Activated CD8-positive, alpha-beta memory T cell treated with anti-CD3 and anti-CD28 coated beads, Interleukin-2, amount 10 ng/mL, durations not matched to agents 7 days and 5 days (primary cell): ENCODE results near the gene ANKDD1A. TPM values are rescaled to one million over a fixed set of nuclear protein-coding genes. Genes with fewer than 3 reads are reported as not detected.
A peak's percentile ranks its signal among the peaks of the same experiment; 100 is the strongest.

Experiments used
- ATAC-seq: fragments of 150-1000 bp; cut with Tn5 transposase; one replicate; pipeline ENCODE4 v1.10.0; 2021; ENCODE audit warnings: moderate library complexity
- CTCF ChIA-PET: fragments of 350-600 bp; sonication (Branson Sonifier 250); formaldehyde crosslinking; loops from one replicate; lab custom pipeline; 2021; ENCODE audit warnings: antibody characterized with exemption; lab: Charles Lee
- DNase-seq: peaks from one replicate; pipeline ENCODE4 v3.0.0-alpha.2; 2020
- H3K27ac Mint-ChIP-seq: one replicate; pipeline ENCODE4 v1.8.0; 2021; ENCODE audit warnings: mild to moderate bottlenecking, mixed read lengths
- H3K27me3 Mint-ChIP-seq: one replicate; pipeline ENCODE4 v1.8.0; 2021; ENCODE audit warnings: mixed read lengths
- H3K36me3 Mint-ChIP-seq: one replicate; pipeline ENCODE4 v1.8.0; 2021; ENCODE audit warnings: mild to moderate bottlenecking, mixed read lengths
- H3K4me1 Mint-ChIP-seq: one replicate; pipeline ENCODE4 v1.8.0; 2021; ENCODE audit warnings: mixed read lengths
- H3K4me3 Mint-ChIP-seq: one replicate; pipeline ENCODE4 v1.8.0; 2021; ENCODE audit warnings: mild to moderate bottlenecking, moderate library complexity, mixed read lengths
- H3K9me3 Mint-ChIP-seq: one replicate; pipeline ENCODE4 v1.8.0; 2022; ENCODE audit warnings: low read depth, mixed read lengths
- total RNA-seq, 2 experiments: library from RNA; stranded (reverse); gene quantifications; one replicate each; pipeline ENCODE4 v1.2.3, GENCODE V29; 2021

ANKDD1A gene
- total RNA-seq, 2 experiments from 2014 or later = 13.4 to 24.4 TPM

DNA sequence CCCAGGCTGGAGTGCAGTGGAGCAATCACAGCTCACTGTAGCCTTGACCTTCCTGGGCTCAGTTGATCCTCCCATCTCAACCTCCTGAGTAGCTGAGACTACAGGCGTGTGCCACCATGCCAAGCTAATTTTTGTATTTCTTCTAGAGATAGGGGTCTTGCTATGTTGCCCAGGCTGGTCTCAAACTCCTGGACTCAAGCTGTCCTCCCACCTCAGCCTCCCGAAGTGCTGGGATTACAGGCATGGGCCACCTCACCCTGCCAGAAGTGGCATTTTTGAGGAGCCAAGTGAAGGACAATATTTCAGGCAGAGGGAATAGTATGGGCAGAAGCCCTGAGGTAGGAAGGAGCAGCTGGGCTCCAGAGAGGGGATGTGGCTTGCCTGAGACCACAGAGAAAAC lies 4.7 kb downstream of the ANKDD1A start:
- Mint-ChIP-seq H3K27ac (no peak overlapping the region), H3K27me3 (peaks cover 5% of the 10 kb centered on the region)

DNA sequence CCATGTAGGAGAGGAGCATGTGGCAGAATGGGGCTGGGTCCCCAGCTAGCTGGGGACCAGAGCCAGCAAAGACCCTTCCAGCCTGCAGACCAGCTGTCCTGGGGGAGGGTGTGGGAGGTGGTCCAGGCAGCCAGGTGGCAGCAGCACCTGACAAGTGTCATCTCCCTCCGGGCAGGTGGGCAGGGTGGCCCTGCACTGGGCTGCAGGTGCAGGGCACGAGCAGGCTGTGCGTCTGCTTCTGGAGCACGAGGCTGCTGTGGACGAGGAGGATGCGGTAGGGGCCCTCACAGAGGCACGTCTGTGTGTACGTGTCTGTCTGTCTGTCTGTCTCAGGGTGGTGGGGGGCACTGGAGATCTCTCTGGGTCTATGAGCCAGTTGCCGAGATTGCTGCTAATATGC lies 5.5 kb downstream of the ANKDD1A start:
- Mint-ChIP-seq H3K4me1 (peaks cover 31% of the 10 kb centered on the region), H3K9me3 (no peaks in the 10 kb centered on the region), H3K4me3 (no peak overlapping the region), H3K27me3 (peaks cover 3% of the 10 kb centered on the region), H3K36me3 (no peaks in the 10 kb centered on the region), H3K27ac (no peak overlapping the region)
- DNase-seq = no peak
- CTCF ChIA-PET = interaction anchor here (0.5 to 1.2 kb wide), 4 partner anchors 12 to 496 kb away, joined by 3 to 5 read pairs (median 3); no protein-coding TSS in a partner anchor
- ATAC-seq = no peak

More for the DNA sequence above, 4.7 kb downstream of the ANKDD1A start:
- H3K4me3 Mint-ChIP-seq = no peak overlapping the region
- ATAC-seq (no peak), DNase-seq (no peak)
- H3K4me1 Mint-ChIP-seq = peaks cover 34% of the 10 kb centered on the region
- H3K9me3 Mint-ChIP-seq = no peaks in the 10 kb centered on the region
- no peaks in the 10 kb centered on the region for H3K36me3 Mint-ChIP-seq
- CTCF ChIA-PET = interaction anchor here (1.0 to 1.5 kb wide), 4 partner anchors 11 to 188 kb away, joined by 3 to 5 read pairs (median 3); no protein-coding TSS in a partner anchor

DNA sequence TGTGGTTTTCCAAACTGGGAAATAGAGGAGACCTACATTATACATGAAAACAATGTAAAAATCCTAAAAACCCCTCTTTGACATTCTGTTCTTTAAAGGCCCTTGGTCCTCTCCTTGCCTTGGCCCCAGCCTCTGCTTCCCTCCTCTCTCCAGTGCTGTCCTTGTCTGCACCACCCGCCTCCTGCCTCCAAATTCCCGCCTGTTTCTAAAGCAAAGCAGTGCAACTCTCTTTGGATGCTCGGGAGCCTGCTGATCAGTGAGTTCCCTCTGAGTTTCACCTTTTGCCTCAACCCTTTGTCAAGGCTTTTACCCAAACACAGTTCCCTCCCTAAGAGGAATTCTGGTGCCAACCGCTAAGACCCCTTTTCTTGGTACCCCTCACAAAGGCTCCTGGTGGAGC lies 8.0 kb downstream of the ANKDD1A start:
- ATAC-seq (no peak), DNase-seq (no peak)
- CTCF ChIA-PET = interaction anchor here (0.7 kb wide), 1 partner anchor 109 kb away, joined by 3 read pairs; no protein-coding TSS in a partner anchor
- H3K4me3 Mint-ChIP-seq = no peak overlapping the region
- H3K27ac Mint-ChIP-seq = no peak overlapping the region
- H3K9me3 Mint-ChIP-seq = no peaks in the 10 kb centered on the region
- peaks cover 27% of the 10 kb centered on the region for H3K4me1 Mint-ChIP-seq
- no peaks in the 10 kb centered on the region for H3K36me3 Mint-ChIP-seq
- no peaks in the 10 kb centered on the region for H3K27me3 Mint-ChIP-seq

DNA sequence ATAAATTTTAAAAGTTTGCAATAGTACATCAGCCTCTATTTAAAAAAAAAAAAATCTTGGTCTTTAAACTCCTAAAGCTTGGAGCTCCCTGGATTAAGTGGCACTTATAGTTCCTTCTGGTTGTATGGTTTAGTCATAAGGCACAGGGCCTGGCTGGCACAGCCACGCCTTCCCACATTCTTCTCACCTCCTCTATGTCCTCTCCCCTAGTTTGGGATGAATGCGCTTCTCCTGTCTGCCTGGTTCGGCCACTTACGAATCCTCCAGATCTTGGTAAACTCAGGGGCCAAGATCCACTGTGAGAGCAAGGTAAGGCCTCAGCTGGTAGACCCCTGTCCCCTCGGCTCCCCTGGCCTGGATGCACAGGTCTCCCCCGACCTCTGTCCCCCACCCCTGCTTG lies 10.0 kb downstream of the ANKDD1A start:
- Mint-ChIP-seq H3K27me3 (no peaks in the 10 kb centered on the region), H3K27ac (no peak overlapping the region), H3K9me3 (no peaks in the 10 kb centered on the region), H3K4me1 (peaks cover 10% of the 10 kb centered on the region), H3K36me3 (no peaks in the 10 kb centered on the region), H3K4me3 (no peak overlapping the region)
- DNase-seq (no peak), ATAC-seq (no peak)
- CTCF ChIA-PET = no interaction called here

DNA sequence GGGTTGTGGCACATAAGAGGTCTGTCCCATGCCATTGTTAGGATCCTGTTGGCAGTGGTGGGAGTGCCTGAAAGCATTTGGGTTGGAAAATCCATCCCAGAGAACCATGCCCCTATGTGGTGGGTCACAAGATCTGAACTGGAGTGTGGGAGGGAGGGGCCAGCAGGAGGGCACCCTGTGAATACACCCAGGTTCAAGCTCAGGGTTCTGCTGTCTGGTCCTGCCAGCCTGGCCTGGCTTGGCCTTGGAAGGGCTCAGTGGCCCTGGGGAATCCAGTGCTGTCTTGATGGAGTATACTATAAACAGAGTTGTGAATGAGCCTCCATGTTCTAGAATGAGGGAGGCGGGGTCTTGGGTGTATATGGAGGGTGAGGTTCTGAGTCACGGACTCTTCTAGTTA lies 11.8 kb downstream of the ANKDD1A start:
- Mint-ChIP-seq H3K27ac (no peak overlapping the region), H3K4me3 (no peak overlapping the region), H3K27me3 (no peaks in the 10 kb centered on the region), H3K36me3 (no peaks in the 10 kb centered on the region), H3K9me3 (no peaks in the 10 kb centered on the region), H3K4me1 (peaks cover 10% of the 10 kb centered on the region)
- ATAC-seq (no peak), DNase-seq (no peak)
- CTCF ChIA-PET = no interaction called here

DNA sequence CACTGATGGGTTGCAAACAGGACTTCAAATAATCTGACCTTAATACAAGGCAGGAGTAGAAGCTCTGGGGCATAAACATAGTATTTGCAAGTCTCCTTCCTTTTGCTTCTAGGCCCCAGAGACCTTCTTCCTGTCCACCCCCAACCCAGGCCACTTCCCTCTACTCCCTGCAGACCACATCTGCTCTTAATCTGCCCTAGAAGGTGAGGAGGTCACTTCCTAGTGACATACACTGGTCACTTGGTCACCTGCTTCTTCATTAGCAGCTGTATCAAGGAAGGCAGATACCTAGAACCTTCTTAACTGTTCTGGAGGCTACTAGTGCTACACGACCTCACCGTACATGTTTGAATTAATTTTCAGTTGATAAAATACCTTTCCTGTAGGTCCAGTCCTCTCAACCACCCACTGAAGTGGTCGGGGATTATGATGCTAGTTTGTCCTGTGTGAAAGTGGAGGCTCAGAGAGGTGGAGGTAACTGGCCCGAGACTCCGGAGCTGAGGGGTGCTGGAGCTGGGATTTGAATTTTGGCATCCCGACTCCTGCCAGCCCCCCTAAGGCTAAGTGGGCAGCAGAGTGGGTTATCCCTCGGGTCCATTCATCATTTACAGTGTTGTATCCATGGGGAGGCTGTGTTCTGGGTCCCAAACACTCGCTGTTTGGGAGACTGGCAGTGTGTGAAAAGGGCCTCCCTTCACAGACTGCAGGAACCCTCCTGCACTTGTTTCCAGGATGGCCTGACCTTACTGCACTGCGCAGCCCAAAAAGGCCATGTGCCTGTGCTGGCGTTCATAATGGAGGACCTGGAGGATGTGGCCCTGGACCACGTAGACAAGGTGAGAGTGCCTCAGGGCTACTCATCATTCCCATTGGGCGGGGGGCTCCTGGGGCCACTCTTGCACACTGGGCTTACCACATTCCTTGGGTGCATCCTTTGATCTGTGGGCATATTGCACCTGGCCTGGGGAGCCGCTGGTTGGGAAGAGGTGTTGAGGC lies 13.9 kb downstream of the ANKDD1A start:
- Mint-ChIP-seq H3K36me3 (no peaks in the 10 kb centered on the region), H3K4me3 (no peak overlapping the region), H3K27me3 (no peaks in the 10 kb centered on the region), H3K9me3 (no peaks in the 10 kb centered on the region), H3K4me1 (peaks cover 10% of the 10 kb centered on the region), H3K27ac (no peak overlapping the region)
- no peak for ATAC-seq
- CTCF ChIA-PET = interaction anchor here (0.7 kb wide), 1 partner anchor 21 kb away, joined by 5 read pairs; no protein-coding TSS in a partner anchor
- DNase-seq = no peak

DNA sequence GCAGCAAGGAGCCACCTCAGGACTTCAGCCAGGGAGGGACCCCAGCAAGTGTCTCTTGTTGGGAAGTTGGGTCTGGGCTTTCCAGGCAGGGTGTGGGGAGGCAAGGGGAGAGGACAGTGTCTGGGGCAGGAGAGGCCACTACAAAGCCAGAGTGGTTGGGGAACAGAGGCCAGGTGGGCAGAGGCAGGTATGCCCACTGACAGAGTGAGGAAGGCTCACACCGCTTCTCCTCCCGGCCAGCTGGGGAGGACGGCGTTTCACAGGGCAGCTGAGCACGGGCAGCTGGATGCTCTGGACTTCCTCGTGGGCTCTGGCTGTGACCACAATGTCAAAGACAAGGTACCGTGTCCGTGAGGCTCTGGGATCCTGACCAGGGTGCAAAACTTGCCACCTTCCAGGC lies 15.0 kb downstream of the ANKDD1A start:
- Mint-ChIP-seq H3K27ac (no peak overlapping the region), H3K36me3 (no peaks in the 10 kb centered on the region), H3K27me3 (no peaks in the 10 kb centered on the region), H3K4me3 (no peak overlapping the region), H3K4me1 (peaks cover 10% of the 10 kb centered on the region), H3K9me3 (no peaks in the 10 kb centered on the region)
- CTCF ChIA-PET = no interaction called here
- DNase-seq = no peak
- no peak for ATAC-seq

DNA sequence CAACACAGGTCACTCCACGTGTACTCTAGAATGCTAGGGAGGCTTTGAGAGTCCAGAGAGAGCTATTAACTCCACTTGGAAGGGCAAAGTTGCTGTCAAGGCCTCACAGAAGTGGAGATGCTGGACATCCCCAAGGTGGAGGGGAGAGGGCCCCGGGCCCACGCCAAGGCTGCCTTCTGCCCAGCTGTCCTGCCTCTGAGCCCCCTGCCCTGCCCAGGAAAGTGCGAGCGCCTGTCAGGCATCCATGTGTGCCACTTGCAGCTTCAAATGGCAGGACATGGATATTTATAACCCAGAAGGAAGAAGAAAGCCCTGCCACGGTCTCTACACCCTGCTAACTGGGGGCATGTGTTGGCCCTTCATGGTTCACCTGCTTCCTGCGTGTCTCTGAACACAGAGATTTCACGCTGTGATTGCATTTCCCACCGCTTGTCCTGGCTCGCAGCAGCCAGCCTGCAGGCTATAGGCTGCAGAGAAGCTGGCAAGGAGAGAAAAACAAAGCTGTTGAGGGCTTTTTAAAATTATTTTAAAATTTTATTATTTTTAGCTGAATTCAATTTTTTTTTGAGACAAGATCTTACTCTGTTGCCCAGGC lies 17.0 kb downstream of the ANKDD1A start:
- H3K27me3 Mint-ChIP-seq = no peaks in the 10 kb centered on the region
- H3K4me3 Mint-ChIP-seq = no peak overlapping the region
- H3K4me1 Mint-ChIP-seq = peaks cover 10% of the 10 kb centered on the region
- H3K36me3 Mint-ChIP-seq = no peaks in the 10 kb centered on the region
- DNase-seq (peak; percentile 31), ATAC-seq (no peak)
- peak overlapping the region; percentile 48 for H3K27ac Mint-ChIP-seq
- H3K9me3 Mint-ChIP-seq = no peaks in the 10 kb centered on the region
- CTCF ChIA-PET = interaction anchor here (1.2 to 1.3 kb wide), 2 partner anchors 19 to 119 kb away, joined by 3 to 5 read pairs; no protein-coding TSS in a partner anchor

DNA sequence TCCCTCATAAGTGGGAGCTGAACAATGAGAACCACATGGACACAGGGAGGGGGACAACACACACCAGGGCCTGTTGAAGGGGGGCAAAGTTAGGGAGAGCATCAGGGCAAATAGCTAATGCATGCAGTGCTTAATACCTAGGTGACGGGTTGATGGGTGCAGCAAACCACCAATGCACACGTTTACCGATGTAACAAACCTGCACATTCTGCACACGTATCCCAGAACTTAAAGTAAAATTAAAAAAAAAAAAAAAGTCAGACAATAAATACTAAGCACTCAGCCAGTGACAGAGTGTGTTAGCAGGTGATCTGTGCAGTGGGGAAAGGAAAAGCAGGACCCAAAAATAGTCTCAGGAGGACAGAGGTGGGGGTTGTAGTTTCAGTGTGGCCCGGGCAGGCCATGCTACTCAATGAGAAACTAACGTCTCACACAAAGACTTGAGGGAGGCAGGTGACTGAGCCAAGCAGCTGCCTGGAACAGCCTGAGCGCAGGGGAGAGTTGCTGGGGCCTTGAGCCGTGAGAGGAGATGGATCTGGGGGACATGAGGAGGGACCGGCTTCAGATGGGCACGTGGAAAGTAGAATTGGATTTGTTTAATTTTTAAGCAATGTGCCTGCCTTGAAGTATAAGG lies 18.4 kb downstream of the ANKDD1A start:
- DNase-seq (peak; percentile 12), ATAC-seq (no peak)
- no peaks in the 10 kb centered on the region for H3K27me3 Mint-ChIP-seq
- CTCF ChIA-PET = no interaction called here
- H3K36me3 Mint-ChIP-seq = no peaks in the 10 kb centered on the region
- peaks cover 10% of the 10 kb centered on the region for H3K4me1 Mint-ChIP-seq
- H3K4me3 Mint-ChIP-seq = no peak overlapping the region
- H3K9me3 Mint-ChIP-seq = no peaks in the 10 kb centered on the region
- H3K27ac Mint-ChIP-seq = no peak overlapping the region

DNA sequence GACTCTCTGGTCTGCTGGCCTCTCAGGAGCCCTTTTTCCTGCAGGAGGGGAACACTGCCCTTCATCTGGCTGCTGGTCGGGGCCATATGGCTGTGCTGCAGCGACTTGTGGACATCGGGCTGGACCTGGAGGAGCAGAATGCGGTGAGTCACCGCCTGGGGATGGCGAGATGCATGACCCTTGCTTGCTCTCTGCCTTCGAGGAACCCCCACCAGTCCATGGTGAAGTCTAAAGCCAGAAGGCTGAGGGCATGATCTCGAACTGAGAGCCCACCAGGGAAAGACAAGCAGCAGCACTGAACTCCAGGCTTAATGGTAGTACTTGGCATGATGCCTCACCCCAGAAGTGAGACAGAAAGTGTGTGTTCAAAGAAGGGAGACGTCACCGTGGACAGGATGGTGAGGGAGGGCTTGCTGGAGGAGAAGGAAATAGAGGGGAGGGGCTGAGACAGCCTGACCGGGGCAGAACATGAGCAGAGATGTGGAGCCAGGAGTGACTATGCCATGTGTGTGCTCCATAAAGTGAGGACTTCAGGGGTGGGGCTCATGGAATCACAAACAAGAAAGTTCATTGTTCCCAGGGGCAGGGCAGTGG lies 19.2 kb downstream of the ANKDD1A start:
- ATAC-seq (no peak), DNase-seq (peak; percentile 21)
- Mint-ChIP-seq H3K9me3 (no peaks in the 10 kb centered on the region), H3K36me3 (no peaks in the 10 kb centered on the region), H3K27ac (no peak overlapping the region), H3K27me3 (no peaks in the 10 kb centered on the region), H3K4me3 (no peak overlapping the region), H3K4me1 (peaks cover 9% of the 10 kb centered on the region)
- CTCF ChIA-PET = no interaction called here

DNA sequence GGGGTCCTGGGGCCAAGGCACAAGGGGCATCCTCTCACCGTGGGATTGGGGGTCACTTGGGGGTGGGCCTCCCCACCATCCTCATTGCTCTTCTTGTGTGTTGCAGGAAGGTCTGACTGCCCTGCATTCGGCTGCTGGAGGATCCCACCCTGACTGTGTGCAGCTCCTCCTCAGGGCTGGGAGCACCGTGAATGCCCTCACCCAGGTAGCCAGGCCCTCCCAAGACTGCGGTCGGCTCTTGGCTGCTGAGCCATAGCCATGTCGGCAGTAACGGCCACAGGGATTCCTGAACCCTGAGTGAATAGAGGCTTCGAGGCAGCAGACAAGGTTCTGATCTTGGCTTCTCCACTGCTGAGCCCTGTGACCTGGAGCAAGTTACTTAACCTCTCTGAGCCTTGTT lies 19.7 kb downstream of the ANKDD1A start:
- CTCF ChIA-PET = no interaction called here

DNA sequence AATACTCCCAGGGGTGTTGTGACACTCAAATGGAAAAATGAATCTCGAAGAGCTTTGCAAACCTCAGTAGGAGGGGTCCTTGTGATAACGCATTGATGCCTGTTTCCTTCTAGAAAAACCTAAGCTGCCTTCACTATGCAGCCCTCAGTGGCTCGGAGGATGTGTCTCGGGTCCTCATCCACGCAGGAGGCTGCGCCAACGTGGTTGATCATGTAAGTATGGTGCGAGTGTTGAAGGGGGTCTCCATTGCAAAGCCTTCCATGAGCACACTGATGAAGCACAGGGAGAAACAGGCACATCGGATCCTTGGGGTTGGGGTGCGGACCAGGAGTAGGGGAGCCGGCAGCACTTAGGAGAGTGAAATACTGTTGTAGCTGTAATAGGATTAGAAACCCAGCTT lies 22.3 kb downstream of the ANKDD1A start:
- Mint-ChIP-seq H3K36me3 (peaks cover 2% of the 10 kb centered on the region), H3K4me1 (peaks cover 8% of the 10 kb centered on the region), H3K27me3 (no peaks in the 10 kb centered on the region), H3K9me3 (no peaks in the 10 kb centered on the region), H3K27ac (no peak overlapping the region), H3K4me3 (no peak overlapping the region)
- CTCF ChIA-PET = no interaction called here
- ATAC-seq (no peak), DNase-seq (no peak)

More for the DNA sequence above, 19.7 kb downstream of the ANKDD1A start:
- no peaks in the 10 kb centered on the region for H3K9me3 Mint-ChIP-seq
- no peak overlapping the region for H3K27ac Mint-ChIP-seq
- H3K4me1 Mint-ChIP-seq = peaks cover 9% of the 10 kb centered on the region
- DNase-seq (no peak), ATAC-seq (no peak)
- no peak overlapping the region for H3K4me3 Mint-ChIP-seq
- no peaks in the 10 kb centered on the region for H3K27me3 Mint-ChIP-seq
- no peaks in the 10 kb centered on the region for H3K36me3 Mint-ChIP-seq

DNA sequence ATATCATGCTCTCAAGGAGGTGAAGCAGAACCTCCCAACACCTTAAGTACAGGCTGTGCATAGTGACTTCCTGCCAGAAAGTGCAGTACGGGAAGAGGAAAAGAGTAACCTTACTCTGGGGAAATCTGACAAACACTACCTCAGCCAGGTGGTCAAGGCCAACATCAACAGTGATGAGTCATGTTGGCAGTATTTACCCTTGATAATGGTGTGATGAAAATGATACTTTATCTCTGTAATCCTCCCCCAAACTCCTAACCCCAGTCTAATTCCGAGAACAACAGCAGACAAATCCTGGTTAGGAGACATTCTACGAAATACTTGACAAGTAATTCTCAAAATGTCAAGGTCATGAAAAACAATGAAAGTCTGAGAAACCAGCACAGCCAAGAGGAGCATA lies 26.5 kb downstream of the ANKDD1A start:
- H3K36me3 Mint-ChIP-seq = peaks cover 2% of the 10 kb centered on the region
- no peak for DNase-seq
- peaks cover 8% of the 10 kb centered on the region for H3K4me1 Mint-ChIP-seq
- H3K9me3 Mint-ChIP-seq = no peaks in the 10 kb centered on the region
- CTCF ChIA-PET = no interaction called here
- H3K27ac Mint-ChIP-seq = no peak overlapping the region
- no peaks in the 10 kb centered on the region for H3K27me3 Mint-ChIP-seq
- ATAC-seq = no peak
- H3K4me3 Mint-ChIP-seq = no peak overlapping the region
